ENCODE data around the gene ELOVL7. TPM values are rescaled to one million over a fixed set of nuclear protein-coding genes. Genes with fewer than 3 reads are reported as not detected.
"Not testable (repeated sequence)": the region's sequence is repeated elsewhere in the genome, so short reads cannot be mapped to it uniquely, and the experiment has no call there.

The ELOVL7 gene
- total and polyA plus RNA-seq, 3 experiments from 2014 or later, result 0.11 to 0.18 TPM; not detected in 1

DNA sequence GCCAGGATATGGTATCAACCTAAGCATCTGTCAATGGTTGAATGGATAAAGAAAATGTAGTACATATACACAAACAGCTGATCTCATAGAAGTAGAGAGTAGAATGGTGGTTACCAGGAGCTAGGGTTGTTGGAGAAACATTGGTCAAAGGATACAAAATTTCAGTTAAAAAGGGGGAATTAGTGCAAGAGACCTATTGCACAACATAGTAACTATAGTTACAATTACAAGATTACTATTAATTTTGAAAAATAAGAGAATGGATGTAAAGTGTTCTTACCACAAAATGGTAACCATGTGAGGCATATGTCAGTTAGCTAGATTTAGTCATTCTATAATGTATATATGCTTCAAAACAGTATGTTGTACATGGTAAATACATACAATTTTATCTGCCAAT is 28.8 kb upstream of the ELOVL7 start:
- H3K27me3 Mint-ChIP-seq, result no peaks in the 10 kb centered on the region
- H3K27ac Mint-ChIP-seq, result no peak overlapping the region
- H3K36me3 Mint-ChIP-seq, result peaks cover 8 to 51% (median 15%) of the 10 kb centered on the region in 3 donors
- no peaks in the 10 kb centered on the region for H3K4me1 Mint-ChIP-seq
- H3K9me3 Mint-ChIP-seq, result peaks cover 14 to 37% (median 29%) of the 10 kb centered on the region in 5 donors
- Histone ChIP-seq H3K9me3 (ENCODE audit: low read length) (no peaks in the 10 kb centered on the region), H3K4me3 (ENCODE audit: low read length) (no peak overlapping the region), H3K4me1 (ENCODE audit: insufficient read depth, low read length) (no peaks in the 10 kb centered on the region), H3K36me3 (ENCODE audit: insufficient read depth, low read length) (no peaks in the 10 kb centered on the region), H3K27me3 (ENCODE audit: insufficient read depth, low read length, poor library complexity, severe bottlenecking) (no peaks in the 10 kb centered on the region), H3K27ac (ENCODE audit: low read depth, low read length) (no peak overlapping the region)
- CTCF ChIA-PET, result no interaction called here
- H3K4me3 Mint-ChIP-seq, result no peak overlapping the region
- POLR2A ChIA-PET, result no interaction called here
- no peak for DNase-seq

DNA sequence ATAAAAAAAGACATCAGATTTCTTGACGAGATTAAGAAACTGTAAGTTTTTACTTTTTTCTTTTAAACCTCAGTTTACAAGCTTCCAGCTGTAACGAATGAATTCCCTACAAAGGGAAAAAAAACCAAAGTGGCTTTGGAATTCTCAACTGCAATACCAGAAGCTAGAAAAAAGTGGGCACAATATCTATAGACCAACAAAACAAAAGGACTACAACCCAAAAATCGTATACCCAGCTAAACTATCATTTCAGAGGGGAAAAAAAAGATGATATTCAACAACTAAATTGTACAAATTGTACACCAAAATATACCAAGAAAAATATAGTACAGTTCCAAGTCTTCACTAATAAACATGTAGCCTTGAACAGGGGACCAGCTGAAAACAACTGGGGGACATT is 26.8 kb upstream of the ELOVL7 start:
- Histone ChIP-seq H3K9me3 (ENCODE audit: low read length) (no peaks in the 10 kb centered on the region), H3K36me3 (ENCODE audit: insufficient read depth, low read length) (no peaks in the 10 kb centered on the region), H3K27ac (ENCODE audit: low read depth, low read length) (no peak overlapping the region), H3K4me1 (ENCODE audit: insufficient read depth, low read length) (no peaks in the 10 kb centered on the region), H3K4me3 (ENCODE audit: low read length) (no peak overlapping the region), H3K27me3 (ENCODE audit: insufficient read depth, low read length, poor library complexity, severe bottlenecking) (no peaks in the 10 kb centered on the region)
- Mint-ChIP-seq H3K27ac (no peak overlapping the region), H3K4me1 (no peaks in the 10 kb centered on the region), H3K27me3 (no peaks in the 10 kb centered on the region), H3K4me3 (no peak overlapping the region), H3K9me3 (peaks cover 12 to 34% (median 27%) of the 10 kb centered on the region in 5 donors), H3K36me3 (peaks cover 8 to 54% (median 15%) of the 10 kb centered on the region in 3 donors)
- ChIA-PET POLR2A (no interaction called here), CTCF (no interaction called here)
- DNase-seq, result no peak

- H3K27ac Mint-ChIP-seq; H3K4me1 ChIP-seq (ENCODE audit: insufficient read depth, low read length); H3K36me3 ChIP-seq (ENCODE audit: insufficient read depth, low read length); DNase-seq; H3K9me3 ChIP-seq (ENCODE audit: low read length); POLR2A ChIA-PET; CTCF ChIA-PET; H3K4me3 Mint-ChIP-seq; H3K27ac ChIP-seq (ENCODE audit: low read depth, low read length); H3K4me3 ChIP-seq (ENCODE audit: low read length); H3K27me3 ChIP-seq (ENCODE audit: insufficient read depth, low read length, poor library complexity, severe bottlenecking); H3K4me1 Mint-ChIP-seq; H3K27me3 Mint-ChIP-seq: not testable (repeated sequence)
- Mint-ChIP-seq H3K9me3 (peaks cover 0 to 26% (median 7%) of the 10 kb centered on the region in 5 donors), H3K36me3 (peaks cover 1 to 26% (median 5%) of the 10 kb centered on the region in 3 donors)
Observed at GRCh38 chr5:60860572-60860971, 16.5 kb upstream of the ELOVL7 start.

DNA sequence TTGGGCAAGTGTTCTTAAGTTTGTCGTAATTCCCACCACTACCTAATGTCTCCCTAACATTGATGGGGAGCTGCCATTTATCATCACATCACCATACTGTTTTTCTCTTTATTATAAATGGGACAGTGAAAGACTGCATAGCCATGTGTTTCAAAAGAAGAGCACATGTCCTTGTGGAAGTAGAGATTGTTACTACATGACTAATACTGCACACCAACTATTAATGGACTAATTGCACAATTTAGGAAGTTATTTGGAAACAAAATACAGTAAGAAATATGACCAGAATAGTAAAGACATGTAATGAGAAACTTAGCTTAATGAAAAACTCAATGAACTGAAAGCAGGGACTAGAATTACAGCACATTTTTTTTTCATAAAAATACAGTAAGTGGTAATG is 12.0 kb upstream of the ELOVL7 start:
- Histone ChIP-seq H3K4me3 (ENCODE audit: low read length) (no peak overlapping the region), H3K27ac (ENCODE audit: low read depth, low read length) (no peak overlapping the region), H3K27me3 (ENCODE audit: insufficient read depth, low read length, poor library complexity, severe bottlenecking) (no peaks in the 10 kb centered on the region), H3K36me3 (ENCODE audit: insufficient read depth, low read length) (no peaks in the 10 kb centered on the region), H3K9me3 (ENCODE audit: low read length) (no peaks in the 10 kb centered on the region), H3K4me1 (ENCODE audit: insufficient read depth, low read length) (no peaks in the 10 kb centered on the region)
- Mint-ChIP-seq H3K9me3 (peaks cover 0 to 15% (median 3%) of the 10 kb centered on the region in 5 donors), H3K4me1 (no peaks in the 10 kb centered on the region), H3K27me3 (no peaks in the 10 kb centered on the region), H3K36me3 (peaks cover 0 to 11% (median 0%) of the 10 kb centered on the region in 3 donors), H3K27ac (no peak overlapping the region), H3K4me3 (no peak overlapping the region)
- ChIA-PET POLR2A (no interaction called here), CTCF (no interaction called here)
- DNase-seq, result no peak

DNA sequence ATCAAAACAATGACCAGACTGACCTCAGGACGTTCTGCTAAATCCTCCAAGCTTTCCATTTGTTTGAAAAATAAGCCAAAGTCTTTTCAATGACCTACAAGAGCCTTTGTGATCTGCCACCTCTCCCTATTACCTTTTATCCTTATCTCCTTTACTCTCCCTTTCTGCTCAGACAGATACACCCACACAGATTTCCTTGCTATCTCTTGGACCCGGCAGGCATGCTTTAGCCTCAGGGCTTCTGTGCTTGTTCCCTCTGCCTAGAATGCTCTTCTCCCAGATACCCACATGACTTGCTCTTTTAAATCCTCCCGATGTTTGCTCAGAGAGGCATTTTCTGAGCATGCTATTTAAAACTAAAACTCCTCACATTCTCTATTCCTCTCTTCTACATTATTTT is 8.9 kb upstream of the ELOVL7 start:
- Histone ChIP-seq H3K4me1 (ENCODE audit: insufficient read depth, low read length) (no peaks in the 10 kb centered on the region), H3K4me3 (ENCODE audit: low read length) (no peak overlapping the region), H3K27ac (ENCODE audit: low read depth, low read length) (no peak overlapping the region), H3K9me3 (ENCODE audit: low read length) (no peaks in the 10 kb centered on the region), H3K27me3 (ENCODE audit: insufficient read depth, low read length, poor library complexity, severe bottlenecking) (no peaks in the 10 kb centered on the region), H3K36me3 (ENCODE audit: insufficient read depth, low read length) (no peaks in the 10 kb centered on the region)
- CTCF ChIA-PET, result no interaction called here
- H3K27me3 Mint-ChIP-seq, result no peaks in the 10 kb centered on the region
- POLR2A ChIA-PET, result no interaction called here
- H3K4me1 Mint-ChIP-seq, result no peaks in the 10 kb centered on the region
- no peak for DNase-seq
- peaks cover 0 to 10% (median 3%) of the 10 kb centered on the region in 5 donors for H3K9me3 Mint-ChIP-seq
- H3K36me3 Mint-ChIP-seq, result peaks cover 0 to 4% (median 0%) of the 10 kb centered on the region in 3 donors
- H3K4me3 Mint-ChIP-seq, result no peak overlapping the region
- no peak overlapping the region for H3K27ac Mint-ChIP-seq

DNA sequence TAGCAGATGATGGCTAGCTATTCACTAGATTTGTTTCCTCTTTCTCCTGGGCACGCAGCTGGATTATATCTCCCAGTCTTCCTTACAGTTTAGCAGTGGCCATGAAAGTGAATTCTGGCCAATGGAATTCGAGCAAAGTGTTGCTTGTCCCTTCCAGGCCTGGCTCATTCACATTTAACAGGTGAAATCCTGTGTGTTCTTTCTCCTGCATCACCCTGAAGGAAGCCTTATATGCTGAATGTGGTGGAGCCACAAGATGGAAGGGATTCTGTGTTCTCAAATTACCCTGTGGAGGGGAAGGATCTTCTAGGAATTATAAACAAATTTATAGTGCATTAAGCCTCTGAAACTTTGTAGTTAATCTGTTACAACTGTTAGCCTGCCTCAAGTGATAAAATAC is 8.2 kb upstream of the ELOVL7 start:
- Mint-ChIP-seq H3K36me3 (no peaks in the 10 kb centered on the region), H3K27ac (no peak overlapping the region), H3K4me3 (no peak overlapping the region), H3K27me3 (no peaks in the 10 kb centered on the region), H3K4me1 (no peaks in the 10 kb centered on the region), H3K9me3 (peaks cover 0 to 6% (median 3%) of the 10 kb centered on the region in 5 donors)
- no peaks in the 10 kb centered on the region for H3K4me1 ChIP-seq (ENCODE audit: insufficient read depth, low read length)
- no peaks in the 10 kb centered on the region for H3K36me3 ChIP-seq (ENCODE audit: insufficient read depth, low read length)
- no peak for DNase-seq
- ChIA-PET CTCF (no interaction called here), POLR2A (no interaction called here)
- no peak overlapping the region for H3K27ac ChIP-seq (ENCODE audit: low read depth, low read length)
- H3K4me3 ChIP-seq (ENCODE audit: low read length), result no peak overlapping the region
- H3K27me3 ChIP-seq (ENCODE audit: insufficient read depth, low read length, poor library complexity, severe bottlenecking), result no peaks in the 10 kb centered on the region
- no peaks in the 10 kb centered on the region for H3K9me3 ChIP-seq (ENCODE audit: low read length)

DNA sequence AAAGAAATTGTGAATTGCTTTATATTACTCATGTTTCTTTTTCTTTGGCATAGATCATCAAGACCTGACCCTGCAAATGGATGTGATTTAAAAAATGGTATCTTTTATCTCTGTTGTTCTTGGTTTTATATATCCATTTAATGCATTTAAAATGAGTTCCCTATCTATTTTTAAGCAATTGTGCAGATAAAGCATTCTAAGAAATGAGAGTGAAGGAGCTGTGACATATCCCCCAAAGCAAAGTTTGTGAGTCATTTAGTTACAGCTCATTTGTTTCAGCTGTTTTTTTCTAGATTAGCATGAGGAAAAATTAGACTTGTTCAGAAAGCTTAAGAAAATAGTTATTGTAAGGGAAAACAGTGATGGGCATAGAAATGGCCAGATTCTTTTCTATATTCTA is 7.6 kb upstream of the ELOVL7 start:
- no peak for DNase-seq

DNA sequence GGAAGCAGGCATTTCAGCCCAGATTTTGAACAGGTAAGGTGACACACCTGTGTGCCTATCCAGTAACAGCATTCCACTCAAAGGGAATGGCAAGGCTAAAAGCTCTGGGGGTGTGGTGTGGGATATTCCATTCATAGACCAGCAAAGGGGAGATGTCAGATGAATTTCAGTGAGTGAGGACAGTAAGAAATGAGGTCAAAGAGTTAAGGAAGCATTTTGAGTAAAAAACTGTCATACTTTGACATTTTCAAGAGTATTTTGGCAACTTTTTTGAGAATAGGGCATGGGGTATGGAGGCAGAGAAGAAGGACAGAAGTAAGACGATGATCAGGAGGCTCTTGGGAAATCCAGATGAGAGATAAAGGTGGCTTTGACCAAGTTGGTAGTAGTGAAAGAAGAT is 2.2 kb upstream of the ELOVL7 start:
- ChIA-PET POLR2A (no interaction called here), CTCF (no interaction called here)
- no peaks in the 10 kb centered on the region for H3K36me3 Mint-ChIP-seq
- H3K9me3 Mint-ChIP-seq, result peaks cover 0 to 2% (median 0%) of the 10 kb centered on the region in 5 donors
- H3K4me1 Mint-ChIP-seq, result peaks cover 8 to 19% (median 11%) of the 10 kb centered on the region in 3 donors
- Histone ChIP-seq H3K27ac (ENCODE audit: low read depth, low read length) (no peak overlapping the region), H3K9me3 (ENCODE audit: low read length) (no peaks in the 10 kb centered on the region), H3K4me3 (ENCODE audit: low read length) (no peak overlapping the region), H3K27me3 (ENCODE audit: insufficient read depth, low read length, poor library complexity, severe bottlenecking) (no peaks in the 10 kb centered on the region), H3K36me3 (ENCODE audit: insufficient read depth, low read length) (no peaks in the 10 kb centered on the region), H3K4me1 (ENCODE audit: insufficient read depth, low read length) (no peaks in the 10 kb centered on the region)
- no peak for DNase-seq
- H3K27ac Mint-ChIP-seq, result no peak overlapping the region
- peaks cover 38 to 45% of the 10 kb centered on the region in 2 donors for H3K27me3 Mint-ChIP-seq
- H3K4me3 Mint-ChIP-seq, result no peak overlapping the region

More for the DNA sequence above, 7.6 kb upstream of the ELOVL7 start:
- CTCF ChIA-PET, result no interaction called here
- peaks cover 0 to 6% (median 3%) of the 10 kb centered on the region in 5 donors for H3K9me3 Mint-ChIP-seq
- no peak overlapping the region for H3K27ac Mint-ChIP-seq
- peaks cover 2 to 3% of the 10 kb centered on the region in 2 donors for H3K27me3 Mint-ChIP-seq
- H3K4me3 Mint-ChIP-seq, result no peak overlapping the region
- no peaks in the 10 kb centered on the region for H3K4me1 ChIP-seq (ENCODE audit: insufficient read depth, low read length)
- H3K36me3 ChIP-seq (ENCODE audit: insufficient read depth, low read length), result no peaks in the 10 kb centered on the region
- H3K9me3 ChIP-seq (ENCODE audit: low read length), result no peaks in the 10 kb centered on the region
- no peaks in the 10 kb centered on the region for H3K36me3 Mint-ChIP-seq
- H3K4me1 Mint-ChIP-seq, result no peaks in the 10 kb centered on the region
- H3K27ac ChIP-seq (ENCODE audit: low read depth, low read length), result no peak overlapping the region
- no peak overlapping the region for H3K4me3 ChIP-seq (ENCODE audit: low read length)
- no peaks in the 10 kb centered on the region for H3K27me3 ChIP-seq (ENCODE audit: insufficient read depth, low read length, poor library complexity, severe bottlenecking)
- POLR2A ChIA-PET, result no interaction called here
